HG03565 (cell line): ENCODE data around the gene SEPHS1.

ENCODE experiments used
- ATAC-seq: cut with Tn5 transposase; IDR thresholded peaks from one replicate; pipeline ENCODE4 v1.9.1; 2021; ENCODE audit warnings: mild to moderate bottlenecking, moderate library complexity; ENCODE audit not compliant: unreplicated experiment

The SEPHS1 gene

GRCh38 chr10:13329565-13329964 lies 18.5 kb downstream of the SEPHS1 start:
- ATAC-seq, result no peak

GRCh38 chr10:13328613-13329012 lies 19.5 kb downstream of the SEPHS1 start:
- no peak for ATAC-seq

GRCh38 chr10:13328126-13328525 lies 20.0 kb downstream of the SEPHS1 start:
- no peak for ATAC-seq

- no peak for ATAC-seq
These were observed 20.6 kb downstream of the SEPHS1 start for GRCh38 chr10:13327534-13327933.

GRCh38 chr10:13322615-13323148 lies 25.4 kb downstream of the SEPHS1 start:
- ATAC-seq, result no peak

GRCh38 chr10:13321576-13321975 lies 26.5 kb downstream of the SEPHS1 start:
- no peak for ATAC-seq

GRCh38 chr10:13319166-13319565 lies 28.9 kb downstream of the SEPHS1 start:
- no peak for ATAC-seq

- no peak for ATAC-seq
These were observed 30.6 kb downstream of the SEPHS1 start for GRCh38 chr10:13317474-13317873.

- ATAC-seq, result no peak
These were observed 31.3 kb downstream of the SEPHS1 start for GRCh38 chr10:13316635-13317311.

GRCh38 chr10:13315361-13315760 lies 32.7 kb downstream of the SEPHS1 start:
- no peak for ATAC-seq

GRCh38 chr10:13311177-13311575 lies 36.9 kb downstream of the SEPHS1 start:
- no peak for ATAC-seq

- no peak for ATAC-seq
These were observed 37.4 kb downstream of the SEPHS1 start for GRCh38 chr10:13310518-13311176.

GRCh38 chr10:13309792-13310191 lies 38.3 kb downstream of the SEPHS1 start:
- no peak for ATAC-seq

GRCh38 chr10:13308096-13308495 lies 40.0 kb downstream of the SEPHS1 start:
- ATAC-seq, result no peak

GRCh38 chr10:13306103-13306502 lies 42.0 kb downstream of the SEPHS1 start:
- no peak for ATAC-seq

- ATAC-seq, result no peak
These were observed 45.1 kb downstream of the SEPHS1 start for GRCh38 chr10:13302821-13303555.

- peak; percentile 56 for ATAC-seq
These were observed 48.4 kb downstream of the SEPHS1 start, which contains the start of gene PHYH for GRCh38 chr10:13299437-13300287. Gene PHYH, minus strand, starts transcription at chr10:13300064. Its CDS starts 22 bp downstream, at chr10:13300042.

- peak; percentile 2 for ATAC-seq
These were observed 49.2 kb downstream of the SEPHS1 start for GRCh38 chr10:13298748-13299436.

GRCh38 chr10:13296476-13296875 lies 51.6 kb downstream of the SEPHS1 start:
- ATAC-seq, result no peak

- no peak for ATAC-seq
These were observed 53.3 kb downstream of the SEPHS1 start for GRCh38 chr10:13294784-13295183.
